HL-60/S4 treated with retinoic acid at 250 ng/mL for 4 days and 3 days (cell line): Measurements from ENCODE around the gene YWHAG.
"Not testable (repeated sequence)": the region's sequence is repeated elsewhere in the genome, so short reads cannot be mapped to it uniquely, and the experiment has no call there.

Source experiments
- in situ Hi-C: fragments of 300-500 bp; cut with MboI; formaldehyde crosslinking; loops from 2 replicates; pipeline ENCODE4 v1.7.0; 2022; ENCODE audit warnings: low sequenced_read_pairs

Gene YWHAG

GRCh38 chr7:76380623-76380966, 21.8 kb upstream of the YWHAG start:
- in situ Hi-C loops = no loop called here

- in situ Hi-C loops = no loop called here
Observed at GRCh38 chr7:76377186-76377918, 18.6 kb upstream of the YWHAG start.

- in situ Hi-C loops = no loop called here
Observed at GRCh38 chr7:76375251-76375650, 16.5 kb upstream of the YWHAG start.

GRCh38 chr7:76372984-76373833, 14.4 kb upstream of the YWHAG start:
- in situ Hi-C loops = no loop called here

GRCh38 chr7:76371396-76371795, 12.6 kb upstream of the YWHAG start:
- in situ Hi-C loops = no loop called here

GRCh38 chr7:76369018-76369417, 10.2 kb upstream of the YWHAG start:
- in situ Hi-C loops = no loop called here

- in situ Hi-C loops = no loop called here
Observed at GRCh38 chr7:76368190-76368589, 9.4 kb upstream of the YWHAG start.

GRCh38 chr7:76364198-76364584, 5.4 kb upstream of the YWHAG start:
- in situ Hi-C loops = no loop called here

GRCh38 chr7:76363754-76364153, 5.0 kb upstream of the YWHAG start:
- in situ Hi-C loops = not testable (repeated sequence)

- in situ Hi-C loops = no loop called here
Observed at GRCh38 chr7:76359978-76360638, 1.3 kb upstream of the YWHAG start.

- in situ Hi-C loops = no loop called here
Observed at GRCh38 chr7:76359111-76359977, 553 bp upstream of the YWHAG start.

- in situ Hi-C loops = no loop called here
Observed at GRCh38 chr7:76358011-76358480, 745 bp downstream of the YWHAG start.

- in situ Hi-C loops = no loop called here
Observed at GRCh38 chr7:76357475-76358010, 1.2 kb downstream of the YWHAG start.

- in situ Hi-C loops = no loop called here
Observed at GRCh38 chr7:76356823-76357222, 2.0 kb downstream of the YWHAG start.

- in situ Hi-C loops = no loop called here
Observed at GRCh38 chr7:76356115-76356514, 2.7 kb downstream of the YWHAG start.

GRCh38 chr7:76354981-76355730, 3.6 kb downstream of the YWHAG start:
- in situ Hi-C loops = no loop called here

GRCh38 chr7:76354516-76354915, 4.3 kb downstream of the YWHAG start:
- in situ Hi-C loops = no loop called here

- in situ Hi-C loops = no loop called here
Observed at GRCh38 chr7:76353744-76354143, 5.0 kb downstream of the YWHAG start.

GRCh38 chr7:76352193-76352592, 6.6 kb downstream of the YWHAG start:
- in situ Hi-C loops = no loop called here

- in situ Hi-C loops = no loop called here
Observed at GRCh38 chr7:76351372-76351771, 7.4 kb downstream of the YWHAG start.
